HG03460 (cell line): ENCODE results near the gene MAPK9.
"Not testable (repeated sequence)": the region's sequence is repeated elsewhere in the genome, so short reads cannot be mapped to it uniquely, and the experiment has no call there.

Experiments used
- ATAC-seq: cut with Tn5 transposase; IDR thresholded peaks from one replicate; pipeline ENCODE4 v1.9.1; 2021; ENCODE audit not compliant: unreplicated experiment

The MAPK9 gene

DNA sequence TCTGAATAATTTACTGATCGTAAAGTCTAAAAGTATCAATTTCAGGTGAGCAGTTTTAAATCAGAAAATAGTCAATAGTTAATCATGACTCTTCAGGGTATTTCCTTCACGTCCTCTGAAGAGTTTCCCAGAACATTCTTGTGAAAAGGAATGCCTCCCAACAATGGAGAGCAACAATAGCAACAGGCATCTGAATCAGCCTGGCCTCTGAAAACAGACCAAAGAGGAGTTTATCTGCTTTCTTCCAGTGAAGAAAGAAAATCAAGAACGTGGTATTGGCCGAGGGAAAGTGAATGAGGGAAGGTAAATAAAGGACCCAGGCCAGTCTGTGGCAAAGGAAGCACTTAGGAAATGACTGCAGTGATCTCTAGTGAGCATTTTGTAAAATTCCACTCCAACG is 56.8 kb downstream of the MAPK9 start:
- ATAC-seq, result no peak

GRCh38 chr5:180234271-180234670 is 57.6 kb downstream of the MAPK9 start:
- ATAC-seq, result no peak

DNA sequence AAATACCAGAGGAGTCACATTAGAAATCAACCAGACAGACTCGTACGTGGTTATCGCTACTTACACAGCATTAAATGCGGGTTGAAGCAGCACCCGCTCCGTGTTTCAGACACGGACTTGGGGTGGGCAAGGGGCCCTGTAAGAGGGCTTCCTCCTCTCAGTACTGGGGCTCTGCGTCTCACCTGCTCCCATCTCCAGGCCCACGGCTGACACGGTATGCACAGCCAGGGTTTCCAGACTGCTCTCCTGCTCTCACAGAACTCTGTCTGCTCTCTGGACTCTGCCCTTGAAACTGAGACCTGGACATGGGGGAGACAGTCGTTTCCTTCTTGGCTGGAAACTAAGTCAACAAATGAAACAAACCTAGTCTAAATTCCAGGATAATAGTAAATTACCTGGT is 58.2 kb downstream of the MAPK9 start:
- ATAC-seq, result no peak

DNA sequence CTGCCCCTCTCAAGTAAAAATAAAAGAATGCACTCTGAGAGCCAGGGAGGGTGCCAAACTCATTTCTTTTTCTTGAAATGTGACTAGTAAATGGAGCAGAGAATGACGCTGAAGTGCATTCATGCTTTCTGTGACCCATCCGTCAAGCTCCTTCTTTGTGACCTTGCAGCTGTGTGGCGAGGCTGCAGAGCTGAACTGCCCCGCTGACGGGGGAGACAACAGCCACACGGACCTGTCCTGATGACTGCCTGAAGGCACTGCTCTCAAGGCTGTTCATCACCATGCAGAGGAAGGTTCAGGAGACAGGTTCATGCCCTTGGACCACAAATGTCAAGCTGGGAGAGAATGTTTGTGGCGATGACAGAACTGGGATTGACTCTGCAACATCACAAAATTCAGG is 61.9 kb downstream of the MAPK9 start:
- no peak for ATAC-seq

DNA sequence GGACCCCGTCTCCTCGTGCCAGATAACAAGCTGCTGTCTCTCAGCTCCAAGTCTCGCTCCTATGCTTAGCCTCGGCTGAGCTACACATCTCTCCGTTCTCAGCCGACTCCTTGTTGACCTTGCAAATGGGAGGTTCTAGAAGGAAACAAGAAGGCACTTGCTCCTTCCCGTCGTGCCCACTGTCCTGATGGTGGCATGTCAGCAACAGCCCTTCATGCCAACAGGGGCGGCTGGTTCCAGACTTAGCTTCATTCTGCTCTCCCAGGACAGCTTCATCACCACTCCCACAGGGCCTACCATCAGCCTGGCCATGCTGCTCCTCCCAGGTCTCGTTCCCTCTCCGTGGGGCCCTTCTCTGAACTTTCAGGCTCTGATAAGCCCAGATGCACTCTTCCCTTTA is 69.8 kb downstream of the MAPK9 start:
- ATAC-seq, result no peak

GRCh38 chr5:180217797-180218196 is 74.1 kb downstream of the MAPK9 start:
- no peak for ATAC-seq

GRCh38 chr5:180216646-180217171 is 75.2 kb downstream of the MAPK9 start:
- ATAC-seq, result no peak

DNA sequence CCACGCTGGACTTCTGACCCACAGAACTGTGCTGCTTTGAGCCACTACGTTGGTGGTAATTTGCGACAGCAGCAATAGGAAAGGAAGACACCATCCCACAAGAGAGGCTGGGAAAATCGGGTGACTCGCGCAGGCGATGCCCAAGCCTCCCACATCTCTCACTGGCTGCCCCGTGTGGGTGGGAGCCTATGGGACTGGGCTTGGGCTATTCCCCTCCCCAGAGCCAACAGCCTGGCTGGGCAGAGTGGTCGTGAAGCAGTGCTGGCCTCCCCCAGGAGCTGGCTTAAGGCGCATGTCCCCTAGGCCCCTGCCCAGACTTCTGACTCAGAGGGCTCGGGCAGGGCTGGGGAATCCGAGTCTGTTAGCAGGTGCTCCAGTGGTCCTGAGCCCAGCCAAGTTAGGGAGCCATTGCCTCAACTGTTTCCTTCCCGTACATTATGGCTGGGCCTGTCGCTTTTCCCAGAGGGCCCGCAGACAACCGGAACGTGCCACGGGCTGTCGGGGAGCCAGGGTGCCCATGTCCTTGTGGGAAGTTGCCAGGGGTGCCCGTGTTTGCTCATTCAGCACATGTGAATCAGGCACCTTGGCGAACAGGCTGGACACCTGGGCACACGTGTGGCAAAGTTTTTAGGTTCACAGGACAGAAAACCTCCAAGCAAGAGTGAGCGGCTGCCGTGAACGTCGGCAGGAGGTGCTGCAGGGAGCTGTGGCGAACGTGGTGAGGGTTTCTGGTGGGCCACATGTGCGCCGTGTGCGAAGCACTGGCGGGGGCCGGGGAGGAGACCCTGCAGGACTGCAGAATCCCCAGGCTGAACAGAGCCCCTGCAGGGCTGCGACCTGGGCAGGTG is 75.9 kb downstream of the MAPK9 start:
- no peak for ATAC-seq

DNA sequence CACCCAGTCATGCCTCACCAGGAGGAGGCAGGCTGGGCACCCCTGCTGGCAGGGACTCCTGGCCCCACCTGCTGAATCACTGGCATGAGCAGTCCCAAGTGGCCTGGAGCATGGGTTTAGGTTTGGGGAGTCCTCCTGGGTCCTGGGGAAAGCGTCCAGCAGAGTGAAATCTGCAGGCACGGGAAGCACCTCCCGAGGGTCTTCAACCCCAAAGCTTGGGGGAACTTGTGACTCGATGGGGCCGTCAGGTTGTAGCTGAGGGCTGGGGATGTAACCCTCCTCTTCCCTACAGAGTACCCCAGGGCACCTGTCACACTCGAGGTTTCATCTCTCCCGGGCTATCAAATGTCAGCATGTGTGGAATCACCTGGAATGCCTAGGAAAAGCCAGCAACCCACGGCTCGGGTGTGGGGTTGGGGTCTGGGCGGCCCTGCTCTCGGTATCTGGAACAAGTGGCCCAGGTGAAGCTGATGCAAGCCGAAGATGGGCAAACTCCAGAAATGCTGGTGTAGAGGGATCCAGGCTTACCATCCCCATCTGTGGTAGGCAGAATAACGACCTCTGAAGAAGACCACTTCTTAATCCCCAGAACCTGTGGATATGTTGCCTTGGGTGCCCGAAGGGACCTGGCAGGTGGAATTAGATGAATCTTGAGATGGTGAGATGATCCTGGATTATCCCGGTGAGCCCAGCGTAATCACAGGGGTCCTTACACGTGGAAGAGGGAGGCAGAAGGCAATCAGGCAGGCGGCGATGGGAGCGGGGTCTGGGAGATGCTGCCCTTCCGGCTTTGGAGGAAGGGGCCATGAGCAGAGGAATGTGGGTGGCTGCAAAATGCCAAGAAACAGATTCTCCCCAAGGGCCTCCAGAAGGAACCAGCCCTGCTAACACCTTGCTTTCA is 76.8 kb downstream of the MAPK9 start:
- no peak for ATAC-seq

DNA sequence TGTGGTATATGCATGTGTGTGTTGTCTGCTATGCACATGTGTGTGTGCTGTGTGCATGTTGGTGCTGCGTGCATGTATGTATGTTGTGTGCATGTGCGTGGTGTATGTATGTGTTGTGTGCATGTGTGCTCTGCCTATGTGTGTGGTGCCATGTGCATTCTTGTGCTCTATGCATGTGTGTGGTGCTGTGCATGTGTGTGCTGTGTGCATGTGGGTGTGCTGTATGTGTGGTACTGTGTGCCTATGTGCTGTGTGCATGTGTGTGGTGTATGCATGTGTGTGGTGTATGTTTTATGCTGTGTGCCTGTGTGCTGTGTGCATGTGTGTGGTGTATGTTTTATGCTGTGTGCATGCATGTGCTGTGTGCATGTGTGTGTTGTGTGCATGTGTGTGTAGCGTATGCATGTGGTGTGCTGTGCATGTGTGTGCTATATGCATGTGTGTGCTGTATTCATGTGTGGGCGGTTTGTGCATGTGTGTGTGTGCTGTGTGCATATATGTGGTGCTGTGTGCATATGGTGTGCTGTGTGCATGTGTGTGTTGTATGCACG is 78.2 kb downstream of the MAPK9 start:
- no peak for ATAC-seq

DNA sequence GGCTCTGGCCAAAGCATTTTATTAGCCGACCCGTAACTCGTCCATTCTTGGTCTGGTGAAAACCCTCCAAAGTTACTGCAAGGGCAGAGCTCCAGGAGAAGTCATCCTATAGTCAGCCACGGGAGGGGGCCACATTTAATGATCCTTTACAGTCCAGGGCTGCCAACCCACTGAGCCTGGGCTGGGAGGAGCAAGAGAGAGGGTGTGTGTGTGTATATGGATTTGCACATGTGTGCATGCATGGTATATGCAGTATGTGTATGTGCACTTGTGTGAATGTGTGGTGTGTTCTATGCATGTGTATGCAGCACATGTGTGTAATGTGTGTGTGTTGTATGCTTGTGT is 78.7 kb downstream of the MAPK9 start:
- no peak for ATAC-seq

- no peak for ATAC-seq
Measured at GRCh38 chr5:180212363-180213255, 79.3 kb downstream of the MAPK9 start.

GRCh38 chr5:180211761-180212035 is 80.2 kb downstream of the MAPK9 start:
- ATAC-seq, result no peak

DNA sequence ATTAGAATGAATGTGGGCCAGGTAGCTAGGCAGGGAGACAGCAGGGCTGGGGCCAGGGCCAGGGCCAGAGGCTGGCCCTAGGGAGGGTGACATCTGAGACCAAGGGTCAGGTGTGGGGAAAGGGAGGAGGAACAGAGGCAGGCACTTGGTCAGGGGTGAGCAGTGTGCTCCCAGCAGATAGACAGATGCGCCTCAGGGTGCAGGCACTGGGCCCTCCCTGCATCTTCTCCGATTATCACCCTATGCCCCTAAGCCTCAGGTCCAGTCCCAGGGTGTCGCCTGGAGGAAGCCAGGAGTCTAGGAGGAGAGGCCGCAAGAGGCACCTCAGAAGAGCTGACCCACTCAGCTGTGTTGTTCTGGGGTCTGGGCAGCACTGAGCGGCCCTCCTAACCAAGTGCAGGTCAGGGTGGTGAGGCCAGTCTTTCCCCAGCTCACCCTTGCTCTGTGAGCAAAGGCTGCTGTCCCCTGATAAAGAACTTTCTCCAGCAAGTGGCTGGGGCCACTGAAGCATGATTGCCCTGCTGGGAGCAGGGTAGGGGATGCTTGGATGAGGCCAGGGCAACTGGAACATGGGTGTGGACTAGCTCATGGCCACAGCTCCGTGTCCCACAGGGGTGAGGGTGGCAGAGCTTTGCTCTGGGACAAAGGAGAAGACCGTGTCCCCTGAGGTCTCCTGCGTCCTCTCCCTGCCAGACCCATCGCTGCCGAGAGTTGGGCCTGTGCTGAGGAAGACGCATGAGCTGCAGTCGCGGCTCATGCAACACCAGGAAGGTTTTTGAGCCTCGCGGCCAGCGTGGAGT is 80.7 kb downstream of the MAPK9 start:
- ATAC-seq, result no peak

- ATAC-seq, result not testable (repeated sequence)
Measured at GRCh38 chr5:180210077-180210476, 81.8 kb downstream of the MAPK9 start.

DNA sequence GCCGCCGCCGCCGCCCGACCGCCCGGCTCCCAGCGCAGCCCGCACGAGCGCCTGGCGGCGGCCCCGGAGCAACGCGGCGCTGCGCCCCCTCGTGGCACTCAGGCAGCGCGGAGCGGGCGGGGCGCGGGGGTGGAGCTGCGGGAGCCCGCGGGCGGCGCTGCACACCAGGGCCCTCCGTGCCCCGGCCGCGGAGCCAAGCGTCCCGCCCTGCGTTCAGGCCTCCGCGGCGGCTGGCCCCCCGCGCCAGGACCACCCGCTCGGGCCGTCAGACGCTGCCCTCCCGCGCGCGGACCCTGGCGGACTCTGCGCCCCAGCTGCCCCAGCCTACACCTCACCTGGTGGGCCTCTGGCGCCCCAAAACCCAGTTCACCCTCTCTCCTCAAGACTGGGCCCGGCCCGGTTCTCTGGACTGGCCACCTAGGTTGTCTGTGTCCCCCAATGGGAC is 82.7 kb downstream of the MAPK9 start, which contains the start of gene RASGEF1C:
RASGEF1C (minus strand) TSS at position 75 of the 445 bp plus-strand sequence. CDS start 71,159 bp downstream, outside the sequence.
- ATAC-seq, result peak; percentile 52

- no peak for ATAC-seq
Measured at GRCh38 chr5:180208435-180209081, 83.3 kb downstream of the MAPK9 start.

DNA sequence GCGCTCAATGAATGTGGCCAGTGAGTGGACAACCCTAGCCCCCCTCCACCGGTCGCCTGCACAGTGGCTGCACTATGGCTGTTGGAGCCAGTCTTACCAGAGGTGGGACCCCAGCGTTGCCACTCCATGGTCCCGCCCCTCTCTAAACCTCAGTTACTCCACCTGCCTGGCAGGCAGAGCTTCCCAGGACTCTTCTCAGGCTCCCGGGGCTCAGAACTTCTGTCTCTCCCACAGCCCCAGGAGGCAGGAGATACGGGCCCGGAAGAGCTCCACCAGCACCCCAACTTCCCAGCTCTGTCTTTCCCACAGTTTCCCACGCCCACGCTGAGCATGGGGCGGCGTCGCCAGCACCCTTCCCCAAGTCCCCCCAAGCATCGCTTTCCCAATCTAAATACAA is 83.8 kb downstream of the MAPK9 start:
- ATAC-seq, result no peak

GRCh38 chr5:180207593-180207992 is 84.3 kb downstream of the MAPK9 start:
- no peak for ATAC-seq
